Mesendoderm (in vitro differentiated cells): ENCODE measurements around the gene MLST8.

Source experiments
- DNase-seq: peaks from one replicate; pipeline ENCODE4 v3.0.0; 2013
- H2AK5ac ChIP-seq: 2 replicates; pipeline ENCODE4 v1.6.1; 2013; ENCODE audit warnings: low read length, inconsistent platforms
- H2BK120ac ChIP-seq: 2 replicates; pipeline ENCODE4 v1.6.1; 2013; ENCODE audit warnings: low read depth, mild to moderate bottlenecking, low read length, moderate library complexity, mixed read lengths
- H2BK15ac ChIP-seq: replicated peaks from 2 replicates; pipeline ENCODE4 v1.6.1; 2013; ENCODE audit warnings: low read depth, mild to moderate bottlenecking, moderate library complexity
- H2BK5ac ChIP-seq: 2 replicates; pipeline ENCODE4 v1.6.1; 2013; ENCODE audit warnings: low read length, inconsistent platforms
- H3K18ac ChIP-seq: 2 replicates; pipeline ENCODE4 v1.6.1; 2013; ENCODE audit warnings: mild to moderate bottlenecking, low read length, mixed read lengths
- H3K23ac ChIP-seq: one replicate; pipeline ENCODE4 v1.6.1; 2013; ENCODE audit warnings: low read length
- H3K27ac ChIP-seq: 2 replicates; pipeline ENCODE4 v1.5.1; 2013; ENCODE audit warnings: low read depth, mild to moderate bottlenecking, inconsistent platforms, low read length, moderate library complexity
- H3K27me3 ChIP-seq: 2 replicates; pipeline ENCODE4 v1.6.1; 2013; ENCODE audit warnings: low read length, control low read depth, mild to moderate bottlenecking, inconsistent platforms; ENCODE audit not compliant: insufficient read depth, poor library complexity
- H3K36me3 ChIP-seq: 2 replicates; pipeline ENCODE4 v1.6.1; 2013; ENCODE audit warnings: low read length, inconsistent platforms; ENCODE audit not compliant: control insufficient read depth, insufficient read depth
- H3K4ac ChIP-seq: one replicate; pipeline ENCODE4 v1.6.1; 2013; ENCODE audit warnings: low read depth, mild to moderate bottlenecking, low read length, moderate library complexity
- H3K4me1 ChIP-seq: 2 replicates; pipeline ENCODE4 v1.6.1; 2013; ENCODE audit warnings: low read depth, low read length, inconsistent platforms; ENCODE audit not compliant: control insufficient read depth
- H3K4me2 ChIP-seq: 2 replicates; pipeline ENCODE4 v1.6.1; 2013; ENCODE audit warnings: low read length
- H3K4me3 ChIP-seq: 2 replicates; pipeline ENCODE4 v1.5.1; 2013; ENCODE audit warnings: mild to moderate bottlenecking, low read length
- H3K56ac ChIP-seq: one replicate; pipeline ENCODE4 v1.6.1; 2013; ENCODE audit warnings: low read length
- H3K79me1 ChIP-seq: 2 replicates; pipeline ENCODE4 v1.6.1; 2013; ENCODE audit warnings: low read length, inconsistent platforms
- H3K79me2 ChIP-seq: 2 replicates; pipeline ENCODE4 v1.6.1; 2013; ENCODE audit warnings: mild to moderate bottlenecking, low read length; ENCODE audit not compliant: control insufficient read depth, insufficient read depth
- H3K9ac ChIP-seq: 2 replicates; pipeline ENCODE4 v1.6.1; 2013; ENCODE audit warnings: low read length, inconsistent platforms
- H4K5ac ChIP-seq: one replicate; pipeline ENCODE4 v1.6.1; 2013; ENCODE audit warnings: low read length
- H4K8ac ChIP-seq: one replicate; pipeline ENCODE4 v1.6.1; 2013; ENCODE audit warnings: low read depth, mild to moderate bottlenecking, control low read depth, low read length, moderate library complexity
- WGBS: extraction: QIAGEN DNeasy Blood & Tissue Kit; methylation state at CpG from one replicate; pipeline ENCODE4 v1.1.7; 2013; ENCODE audit warnings: low lambda C conversion rate, missing lambda C conversion rate; ENCODE audit not compliant: insufficient coverage; ENCODE audit errors: extremely low coverage; 5-methylcytosine and 5-hydroxymethylcytosine counted together

The MLST8 gene

GRCh38 chr16:2233046-2233775 lies 28.0 kb downstream of the MLST8 start:
- H3K4me3 ChIP-seq: no peak overlapping the region
- H3K23ac ChIP-seq: no peak overlapping the region
- H3K9ac ChIP-seq: no peak overlapping the region
- H3K27me3 ChIP-seq: peaks cover 3% of the 10 kb centered on the region
- H3K79me2 ChIP-seq: no peaks in the 10 kb centered on the region
- no CpG with 5 or more reads among the region's 28 CpGs for WGBS
- no peaks in the 10 kb centered on the region for H3K79me1 ChIP-seq
- H3K56ac ChIP-seq: no peak overlapping the region
- H3K4me2 ChIP-seq: no peak overlapping the region
- H2BK120ac ChIP-seq: no peak overlapping the region
- no peak overlapping the region for H3K4ac ChIP-seq
- H4K5ac ChIP-seq: no peak overlapping the region
- no peaks in the 10 kb centered on the region for H3K36me3 ChIP-seq
- no peak for DNase-seq
- H2BK5ac ChIP-seq: no peak overlapping the region
- no peak overlapping the region for H4K8ac ChIP-seq
- no peaks in the 10 kb centered on the region for H3K4me1 ChIP-seq
- no peak overlapping the region for H2BK15ac ChIP-seq
- no peak overlapping the region for H3K27ac ChIP-seq
- H3K18ac ChIP-seq: no peak overlapping the region
- H2AK5ac ChIP-seq: no peak overlapping the region

GRCh38 chr16:2233872-2234812 lies 28.9 kb downstream of the MLST8 start:
- WGBS: no CpG with 5 or more reads among the region's 51 CpGs
- Histone ChIP-seq H3K36me3 (no peaks in the 10 kb centered on the region), H3K79me1 (no peaks in the 10 kb centered on the region), H3K23ac (no peak overlapping the region), H3K4me3 (no peak overlapping the region), H3K4me2 (no peak overlapping the region), H4K5ac (no peak overlapping the region), H2BK5ac (no peak overlapping the region), H3K4me1 (no peaks in the 10 kb centered on the region), H3K4ac (no peak overlapping the region), H2BK15ac (no peak overlapping the region), H2BK120ac (no peak overlapping the region), H3K56ac (no peak overlapping the region), H3K9ac (no peak overlapping the region), H4K8ac (no peak overlapping the region), H3K27me3 (peaks cover 3% of the 10 kb centered on the region), H3K79me2 (no peaks in the 10 kb centered on the region), H3K27ac (no peak overlapping the region), H2AK5ac (no peak overlapping the region), H3K18ac (no peak overlapping the region)
- no peak for DNase-seq

- no CpG with 5 or more reads among the region's 18 CpGs for WGBS
- H3K79me2 ChIP-seq: no peaks in the 10 kb centered on the region
- no peak overlapping the region for H3K27ac ChIP-seq
- no peak overlapping the region for H3K4me3 ChIP-seq
- no peaks in the 10 kb centered on the region for H3K79me1 ChIP-seq
- H2BK5ac ChIP-seq: no peak overlapping the region
- H3K27me3 ChIP-seq: peaks cover 3% of the 10 kb centered on the region
- H3K23ac ChIP-seq: no peak overlapping the region
- no peak overlapping the region for H2BK120ac ChIP-seq
- H3K9ac ChIP-seq: no peak overlapping the region
- no peaks in the 10 kb centered on the region for H3K4me1 ChIP-seq
- no peak overlapping the region for H3K56ac ChIP-seq
- H3K4ac ChIP-seq: no peak overlapping the region
- H3K4me2 ChIP-seq: no peak overlapping the region
- H4K8ac ChIP-seq: no peak overlapping the region
- DNase-seq: no peak
- H3K18ac ChIP-seq: no peak overlapping the region
- no peaks in the 10 kb centered on the region for H3K36me3 ChIP-seq
- H2AK5ac ChIP-seq: no peak overlapping the region
- no peak overlapping the region for H2BK15ac ChIP-seq
- no peak overlapping the region for H4K5ac ChIP-seq
These were observed 29.5 kb downstream of the MLST8 start for GRCh38 chr16:2234813-2235170.

GRCh38 chr16:2235234-2235651 lies 30.0 kb downstream of the MLST8 start:
- Histone ChIP-seq H3K79me2 (no peaks in the 10 kb centered on the region), H3K4me3 (no peak overlapping the region), H4K8ac (no peak overlapping the region), H3K4me2 (no peak overlapping the region), H2AK5ac (no peak overlapping the region), H3K23ac (no peak overlapping the region), H3K79me1 (no peaks in the 10 kb centered on the region), H3K4me1 (no peaks in the 10 kb centered on the region), H2BK120ac (no peak overlapping the region), H3K4ac (no peak overlapping the region), H2BK5ac (no peak overlapping the region), H3K56ac (no peak overlapping the region), H3K36me3 (no peaks in the 10 kb centered on the region), H4K5ac (no peak overlapping the region), H3K9ac (no peak overlapping the region), H2BK15ac (no peak overlapping the region), H3K27ac (no peak overlapping the region), H3K27me3 (peaks cover 3% of the 10 kb centered on the region), H3K18ac (no peak overlapping the region)
- WGBS: no CpG with 5 or more reads among the region's 28 CpGs
- DNase-seq: no peak

GRCh38 chr16:2235695-2236336 lies 30.6 kb downstream of the MLST8 start:
- Histone ChIP-seq H3K18ac (no peak overlapping the region), H3K4me1 (no peaks in the 10 kb centered on the region), H3K27ac (no peak overlapping the region), H3K4ac (no peak overlapping the region), H2AK5ac (no peak overlapping the region), H3K79me1 (no peaks in the 10 kb centered on the region), H3K79me2 (no peaks in the 10 kb centered on the region), H2BK120ac (no peak overlapping the region), H3K4me2 (no peak overlapping the region), H4K5ac (no peak overlapping the region), H3K9ac (no peak overlapping the region), H3K36me3 (no peaks in the 10 kb centered on the region), H3K56ac (no peak overlapping the region), H4K8ac (no peak overlapping the region), H2BK5ac (no peak overlapping the region), H3K27me3 (peaks cover 3% of the 10 kb centered on the region), H3K23ac (no peak overlapping the region), H3K4me3 (no peak overlapping the region), H2BK15ac (no peak overlapping the region)
- DNase-seq: no peak
- no CpG with 5 or more reads among the region's 19 CpGs for WGBS
